Stimulated activated CD8-positive, alpha-beta memory T cell treated with anti-CD3 and anti-CD28 coated beads, Interleukin-7, amount 100 ng/mL, for 4 hours (primary cell): ENCODE data around the gene SCD5.

Experiments used
- DNase-seq, 2 donors: peaks; one replicate each; pipeline ENCODE4 v3.0.0-alpha.2; 2020; ENCODE audit warnings: low read depth in 2 of 2

The SCD5 gene

DNA sequence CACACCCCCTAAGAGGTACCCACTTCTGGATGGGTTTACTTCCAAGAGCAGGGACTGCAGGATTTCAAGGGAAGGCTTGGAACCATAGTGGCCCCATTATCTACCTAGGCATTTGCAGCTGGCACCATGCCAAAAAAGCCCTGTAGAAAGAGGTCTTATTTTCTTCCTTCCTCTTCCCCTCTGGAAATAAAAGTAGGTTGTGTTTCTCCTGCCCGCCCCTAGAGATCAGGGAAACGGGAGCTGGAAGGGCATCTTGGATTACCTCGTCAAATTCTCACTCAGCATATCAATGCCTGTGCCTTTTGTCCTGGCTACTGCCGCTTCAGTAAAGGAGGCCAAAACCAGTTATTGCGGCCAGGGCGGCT is 1.6 kb downstream of the SCD5 start:
- DNase-seq = no peak

DNA sequence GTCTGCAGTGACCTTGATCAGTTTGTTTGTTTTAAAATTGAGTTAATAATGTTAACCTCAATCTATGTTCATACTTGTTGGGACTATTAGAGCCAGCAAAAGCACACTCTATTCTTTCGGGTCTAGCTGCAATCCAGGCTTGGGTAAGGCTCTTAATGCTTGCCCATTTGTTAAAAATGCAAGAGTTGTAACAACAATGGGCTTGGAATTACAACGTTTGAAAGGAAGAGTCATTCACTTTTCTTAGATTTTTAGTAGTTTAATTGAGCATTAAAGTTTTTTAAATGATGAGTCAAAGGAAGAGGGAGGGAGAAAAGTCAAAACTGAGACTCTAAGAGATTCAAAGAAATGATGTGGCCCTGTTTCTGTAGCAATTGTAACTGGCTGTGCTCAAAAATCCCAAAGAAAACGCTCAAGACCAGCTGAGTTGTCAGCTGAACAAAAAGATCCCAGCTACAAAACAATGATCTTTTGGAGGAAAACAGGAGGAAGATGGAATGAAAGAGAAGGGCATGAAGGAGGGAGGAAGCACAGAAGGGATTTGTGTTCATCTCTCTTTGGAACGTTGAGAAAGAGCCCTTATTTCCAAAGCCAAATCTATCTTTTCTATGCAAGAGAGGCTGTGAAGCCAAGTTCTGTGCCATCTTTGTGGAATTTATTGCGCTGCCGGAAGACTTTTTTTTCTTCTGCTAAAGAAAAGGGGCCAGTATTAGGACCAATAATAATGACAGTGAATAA is 5.5 kb downstream of the SCD5 start:
- no peak for DNase-seq

DNA sequence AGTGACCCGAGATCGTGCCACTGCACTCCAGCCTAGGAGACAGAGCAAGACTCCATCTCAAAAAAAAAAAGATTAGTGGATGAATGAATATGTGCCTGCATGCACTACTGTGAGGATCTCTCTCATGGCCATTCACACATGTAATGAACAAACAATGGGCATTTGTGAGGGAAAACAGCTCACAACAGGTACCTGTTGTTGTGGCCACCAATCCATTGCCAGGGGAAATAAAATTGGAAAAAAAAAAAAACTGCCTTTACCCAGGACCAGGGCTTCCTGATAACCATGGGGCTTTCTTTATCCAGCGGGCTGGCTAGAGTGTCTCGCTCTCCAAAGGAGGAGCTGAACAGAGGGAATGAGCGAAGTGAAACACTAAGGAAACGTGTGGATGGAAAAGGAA is 7.4 kb downstream of the SCD5 start:
- DNase-seq = no peak

DNA sequence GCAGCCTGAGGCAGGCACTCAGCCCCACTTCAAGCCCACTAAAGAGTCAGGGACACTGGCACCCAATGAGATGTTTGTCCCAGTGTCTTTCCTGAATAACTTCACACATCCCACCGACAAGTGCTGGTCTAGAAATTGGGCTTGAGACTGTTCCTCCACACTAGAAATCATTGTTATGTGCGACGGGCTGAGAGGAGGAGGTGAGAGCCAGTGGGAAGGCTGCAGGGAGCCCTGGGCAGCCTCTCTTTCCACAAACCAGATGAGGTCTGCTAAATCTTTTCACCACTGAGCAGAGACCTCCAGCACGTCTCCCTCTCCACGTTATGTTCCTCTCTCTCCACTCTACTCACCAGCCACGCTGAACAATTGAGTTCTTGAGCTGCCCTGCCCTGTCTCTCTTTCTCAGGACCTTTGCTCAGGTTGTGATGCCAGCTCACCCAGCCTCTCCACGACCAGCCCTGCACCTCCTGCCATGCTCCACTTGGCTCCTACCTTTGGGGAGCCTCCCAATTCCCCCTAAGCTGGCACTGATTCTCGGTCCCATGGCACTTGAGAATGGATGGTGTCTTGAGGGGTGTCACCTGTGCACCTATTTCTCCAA is 8.4 kb downstream of the SCD5 start:
- DNase-seq = no peak

DNA sequence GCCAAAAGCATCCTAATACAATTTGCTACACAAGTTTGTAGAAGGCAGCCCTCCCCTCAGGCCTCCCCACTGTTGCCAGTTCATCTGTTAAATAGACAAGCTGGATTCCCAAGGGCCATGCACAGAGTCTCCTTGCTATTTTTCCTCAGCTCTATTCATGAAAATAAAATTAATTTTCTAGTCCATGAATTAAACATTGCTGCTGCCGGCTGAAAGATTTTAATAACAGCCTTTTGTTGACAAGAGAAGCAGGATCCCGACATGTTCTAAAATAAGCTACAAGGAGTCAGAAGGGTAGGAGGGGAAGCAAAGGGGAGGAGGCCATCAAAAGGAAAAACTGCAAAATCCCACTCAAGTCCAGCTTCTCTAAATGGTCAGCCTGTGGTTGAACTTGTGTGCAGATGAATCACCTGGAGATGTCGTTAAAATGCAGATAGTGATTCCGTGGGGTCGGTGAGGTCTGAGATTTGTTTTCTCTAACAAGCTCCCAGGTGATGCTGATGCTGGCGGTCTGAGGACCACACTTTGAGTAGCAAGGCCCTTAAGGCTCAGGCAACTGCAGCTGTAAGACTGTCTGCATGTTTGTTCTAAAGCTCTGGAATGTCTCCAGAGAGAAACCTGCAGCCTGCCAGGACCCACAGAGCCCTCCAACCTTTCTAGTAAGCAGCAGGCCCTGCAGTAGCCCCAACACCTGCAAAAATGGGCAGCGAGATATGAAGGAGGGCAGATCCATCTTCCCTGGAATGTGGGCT is 9.4 kb downstream of the SCD5 start:
- no peak for DNase-seq

DNA sequence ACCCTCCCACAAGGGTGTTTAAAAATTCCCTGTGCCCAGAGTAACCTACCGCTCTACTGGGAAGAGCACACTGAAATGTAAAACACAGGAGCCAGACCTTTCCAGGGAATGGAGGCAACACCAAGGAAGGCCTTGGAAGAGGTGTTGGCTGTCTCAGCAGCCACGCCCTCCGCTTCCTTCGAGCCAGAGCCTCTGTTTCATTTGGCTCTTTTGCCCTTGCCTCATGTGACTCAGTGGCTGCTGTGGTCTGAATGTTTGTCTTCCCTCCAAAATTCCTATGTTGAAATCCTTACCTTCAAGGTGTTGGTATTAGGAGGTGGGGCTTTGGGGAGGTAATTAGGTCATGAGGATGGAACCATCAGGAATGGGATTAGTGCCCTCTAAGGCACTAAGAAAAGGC is 11.3 kb downstream of the SCD5 start:
- no peak for DNase-seq

DNA sequence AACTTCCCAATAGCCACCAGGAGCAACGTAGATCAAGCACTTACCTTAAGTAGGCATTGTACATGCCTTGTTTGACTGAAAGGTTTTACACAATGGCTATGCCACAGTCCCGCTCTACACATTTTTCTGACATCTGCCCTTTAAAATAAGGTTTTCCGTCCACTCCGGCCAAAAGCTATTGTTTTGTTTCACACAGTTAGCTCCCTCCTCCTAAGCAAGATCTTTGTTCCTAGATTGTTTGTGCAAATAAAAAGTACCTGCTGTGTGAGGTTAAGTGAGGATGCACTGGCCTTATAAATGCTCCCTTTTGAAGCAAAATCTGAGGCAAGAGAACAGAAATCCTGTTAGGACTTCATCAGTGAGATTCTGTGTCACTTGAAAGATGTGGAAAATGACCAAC is 11.8 kb downstream of the SCD5 start:
- DNase-seq = no peak

DNA sequence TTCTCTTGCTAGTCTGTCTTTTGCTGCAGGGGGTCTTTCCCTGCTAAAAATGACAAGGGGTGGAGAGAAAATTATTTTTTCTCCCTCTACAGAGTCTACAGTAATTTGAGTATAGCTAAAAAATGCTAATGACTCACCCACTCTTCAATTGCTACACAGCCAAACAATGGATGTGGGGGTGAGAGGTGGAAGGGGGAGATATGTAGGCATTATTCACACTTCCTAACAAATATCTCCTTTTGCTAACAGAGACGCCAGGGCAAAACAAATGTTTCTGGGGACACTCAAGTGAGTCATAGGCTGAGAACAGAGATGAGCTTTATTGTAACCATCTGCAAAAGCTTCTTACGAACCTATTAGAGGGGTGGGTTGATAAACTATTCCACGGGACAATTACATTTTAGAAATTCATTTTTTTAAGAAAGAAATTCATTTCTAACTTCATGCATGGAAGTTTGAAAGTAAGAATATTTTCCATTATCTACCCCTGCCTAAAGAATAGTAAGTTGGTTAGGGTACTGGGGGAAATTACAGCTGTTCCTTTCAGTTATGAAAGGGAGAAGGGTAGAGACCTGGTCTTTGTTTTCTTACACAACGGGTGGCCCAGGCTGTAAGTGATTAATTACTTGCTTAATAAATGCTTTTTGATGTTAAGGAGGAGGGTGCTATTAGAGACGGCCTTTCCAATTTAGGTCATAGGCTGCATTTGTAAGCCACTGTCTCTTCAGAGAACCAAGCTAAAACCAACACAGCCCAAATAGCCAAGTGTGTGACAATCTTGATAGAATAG is 12.8 kb downstream of the SCD5 start:
- DNase-seq = no peak

DNA sequence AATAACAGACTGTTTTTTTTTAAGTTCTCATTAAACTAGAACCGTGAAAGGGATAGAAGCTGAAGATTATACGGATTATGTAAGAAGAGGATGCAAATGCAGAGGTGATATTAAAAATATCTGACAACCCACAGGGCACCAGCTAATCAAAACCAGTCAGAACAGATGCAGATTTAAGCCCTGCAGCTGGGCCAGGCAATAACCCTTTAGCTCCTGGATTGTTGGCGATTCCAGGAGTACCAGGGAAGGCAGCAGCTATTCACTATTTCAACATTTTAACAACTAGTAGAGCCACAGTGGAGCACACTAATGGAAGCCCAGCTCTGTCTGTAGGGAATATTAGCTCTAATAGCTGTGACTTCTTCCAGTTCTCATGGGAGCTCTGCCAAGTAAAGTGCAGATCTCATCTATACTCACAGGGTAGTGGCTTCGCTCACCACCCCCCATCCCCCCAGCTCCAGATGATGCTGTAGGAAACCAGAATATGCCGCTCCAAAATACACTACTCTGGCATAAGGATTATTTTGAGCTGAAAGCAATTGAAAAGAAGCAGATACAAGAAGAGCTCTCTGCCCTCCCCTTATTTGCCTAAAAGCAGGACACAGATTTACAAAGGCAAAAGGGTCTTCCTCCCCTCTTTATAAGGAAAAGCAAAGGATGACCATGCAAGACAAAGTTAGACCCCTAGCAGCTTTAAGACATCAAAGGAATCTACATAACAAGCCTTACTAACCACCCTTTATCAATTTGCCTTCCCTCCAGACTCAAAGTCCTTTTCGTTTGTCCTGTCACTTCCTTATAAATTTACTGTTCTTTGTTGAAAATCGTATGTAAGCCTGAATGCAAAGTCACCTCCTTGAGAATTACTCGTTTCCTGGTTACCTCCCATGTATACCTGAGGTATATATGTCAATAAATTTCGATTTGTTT is 13.7 kb downstream of the SCD5 start:
- DNase-seq = no peak

DNA sequence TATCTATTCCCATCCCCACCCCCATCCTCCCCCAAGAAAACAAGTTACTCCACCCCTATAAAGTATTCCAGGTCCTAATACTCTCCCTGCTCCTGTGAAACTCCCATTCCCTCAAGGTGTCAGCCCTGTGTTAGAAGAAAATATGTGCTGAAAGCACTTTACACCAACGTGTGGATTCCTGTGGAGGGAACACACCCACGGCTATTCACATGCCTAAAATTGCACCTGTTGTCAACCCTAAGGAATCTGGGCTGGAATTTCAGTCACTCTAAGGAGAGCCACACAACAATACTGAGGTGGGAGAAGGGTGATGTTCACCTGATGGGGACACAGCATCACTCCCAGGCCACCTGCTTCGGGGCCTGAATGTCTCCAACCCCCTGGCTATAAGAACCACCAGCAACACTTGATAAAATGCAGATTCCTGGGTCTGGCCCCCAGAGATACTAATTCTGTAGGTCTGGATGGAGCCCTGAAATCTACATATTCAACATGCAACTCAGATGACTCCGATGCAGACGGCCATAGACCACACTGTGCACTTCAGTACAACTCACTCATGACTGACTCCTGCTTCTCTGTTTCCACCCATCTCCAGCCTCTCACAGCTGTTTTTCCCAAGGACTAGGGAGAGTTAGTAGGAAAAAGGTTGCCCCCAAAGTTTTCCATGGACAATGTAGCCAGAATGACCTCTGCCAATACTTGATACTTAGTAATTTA is 15.8 kb downstream of the SCD5 start:
- no peak for DNase-seq

DNA sequence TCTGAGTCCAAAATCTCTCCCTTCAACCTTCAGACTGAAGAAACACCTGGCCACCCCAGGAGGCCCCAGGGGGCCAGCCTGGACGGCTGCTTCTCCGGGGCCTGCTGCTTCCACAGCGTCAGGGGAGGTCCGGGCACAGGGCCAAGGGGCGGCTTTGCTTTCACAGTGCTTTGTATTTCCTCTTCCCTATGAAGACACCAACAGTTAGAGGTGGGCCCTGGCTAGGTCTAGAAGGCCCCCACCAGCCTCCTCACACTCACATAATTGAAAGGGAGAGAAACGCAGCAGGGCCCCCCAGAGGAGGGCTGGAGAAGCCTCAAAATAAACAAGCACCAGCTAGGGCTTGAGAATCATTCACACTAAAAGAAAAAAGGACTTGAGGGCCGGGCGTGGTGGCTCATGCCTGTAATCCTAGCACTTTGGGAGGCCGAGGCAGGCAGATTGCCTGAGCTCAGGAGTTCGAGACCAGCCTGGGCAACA is 17.8 kb downstream of the SCD5 start:
- no peak for DNase-seq

DNA sequence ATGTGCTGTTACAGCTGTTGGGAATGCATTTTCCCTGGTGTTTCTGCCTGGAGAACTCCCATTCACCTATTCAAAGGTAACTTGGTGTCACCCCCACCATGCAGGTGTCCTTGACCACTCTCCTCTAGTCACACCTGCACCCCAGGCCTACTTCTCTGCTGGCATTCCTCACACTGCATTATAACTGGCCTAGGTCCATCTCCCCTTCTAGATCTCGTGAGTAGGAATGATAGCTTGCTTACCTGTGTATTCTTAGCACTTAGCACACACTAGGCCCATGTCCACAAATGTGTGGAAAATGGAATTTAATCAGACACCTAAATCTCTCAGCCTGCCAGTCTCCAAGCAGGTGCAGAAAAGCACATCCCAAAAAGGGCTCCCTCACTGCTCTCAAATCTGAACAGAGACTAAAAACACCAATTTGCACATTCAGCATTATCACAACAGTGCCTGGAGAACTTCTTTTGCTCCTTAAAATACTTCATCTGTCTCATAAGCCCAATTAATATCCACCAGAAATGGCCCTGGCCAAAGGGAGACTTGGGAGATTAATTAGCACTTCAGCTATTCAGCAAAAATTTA is 18.3 kb downstream of the SCD5 start:
- DNase-seq = no peak

DNA sequence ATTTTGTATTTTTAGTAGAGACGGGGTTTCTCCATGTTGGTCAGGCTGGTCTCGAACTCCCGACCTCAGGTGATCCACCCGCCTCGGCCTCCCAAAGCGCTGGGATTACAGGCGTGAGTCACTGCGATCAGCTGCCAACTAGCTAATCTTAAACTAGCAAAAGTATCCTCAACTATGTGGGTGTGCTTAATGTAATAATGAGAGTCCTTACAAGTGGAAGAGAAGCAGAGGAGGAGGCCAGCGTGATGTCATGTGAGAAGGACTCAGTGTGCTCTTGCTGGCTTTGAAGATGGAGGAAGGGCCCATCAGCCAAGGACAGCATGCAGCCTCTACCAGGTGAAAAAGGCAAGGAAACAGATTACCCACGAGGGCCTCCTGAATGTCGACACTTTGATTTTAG is 19.6 kb downstream of the SCD5 start:
- DNase-seq = no peak

DNA sequence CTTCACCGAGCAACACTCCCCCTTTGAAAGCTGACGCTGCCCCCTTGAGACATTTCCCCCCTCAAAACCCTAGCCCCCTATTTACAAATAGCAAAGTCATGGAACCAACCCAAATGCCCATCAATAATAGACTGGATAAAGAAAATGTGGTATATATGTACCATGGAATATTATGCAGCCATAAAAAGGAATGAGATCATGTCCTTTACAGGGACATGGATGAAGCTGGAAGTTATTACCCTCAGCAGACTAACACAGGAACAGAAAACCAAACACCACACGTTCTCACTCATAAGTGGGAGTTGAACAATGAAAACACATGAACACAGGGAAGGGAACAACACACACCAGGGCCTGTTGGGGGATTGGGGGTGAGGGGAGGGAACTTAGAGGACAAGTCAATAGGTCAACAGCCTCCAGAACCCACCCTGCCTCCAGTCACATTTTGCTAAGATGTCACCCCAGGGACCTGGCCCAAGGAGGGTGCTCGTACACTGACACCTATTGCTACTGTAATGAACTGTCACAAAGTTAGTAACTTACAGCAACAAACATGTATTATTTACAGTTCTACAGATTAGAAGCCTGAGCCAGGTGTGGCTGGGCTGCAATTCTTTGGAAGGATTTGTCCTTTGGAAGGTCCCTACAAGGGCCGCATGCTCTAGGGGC is 20.6 kb downstream of the SCD5 start:
- no peak for DNase-seq

DNA sequence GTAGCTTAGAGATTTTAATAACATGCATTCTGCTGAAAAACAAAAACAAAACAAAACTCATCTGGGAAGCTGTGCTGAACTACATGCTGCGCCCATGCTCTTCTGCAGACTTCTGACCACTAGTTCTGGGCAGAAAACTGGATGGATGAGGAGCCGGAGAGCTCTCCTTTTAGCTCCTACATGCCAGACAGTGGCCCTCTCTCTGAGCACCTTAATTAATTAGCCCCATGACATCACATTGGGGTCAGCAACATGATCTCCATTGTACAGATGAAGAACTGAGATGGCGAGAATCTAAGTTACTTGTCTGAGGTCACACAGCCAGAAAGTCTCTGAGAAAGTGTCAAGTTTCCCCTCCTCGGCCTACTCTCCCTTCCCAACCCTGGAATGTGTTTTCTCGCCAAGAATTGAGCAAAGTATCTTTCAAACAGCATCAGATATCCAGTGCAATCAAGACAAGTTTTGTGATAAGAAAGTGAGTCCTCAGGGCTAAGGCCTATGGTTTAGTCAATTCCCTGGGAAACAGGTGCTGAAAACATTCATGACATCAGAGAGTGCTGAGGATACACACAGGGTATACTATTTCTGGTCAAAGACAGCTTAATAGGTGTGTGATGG is 21.6 kb downstream of the SCD5 start:
- no peak for DNase-seq

DNA sequence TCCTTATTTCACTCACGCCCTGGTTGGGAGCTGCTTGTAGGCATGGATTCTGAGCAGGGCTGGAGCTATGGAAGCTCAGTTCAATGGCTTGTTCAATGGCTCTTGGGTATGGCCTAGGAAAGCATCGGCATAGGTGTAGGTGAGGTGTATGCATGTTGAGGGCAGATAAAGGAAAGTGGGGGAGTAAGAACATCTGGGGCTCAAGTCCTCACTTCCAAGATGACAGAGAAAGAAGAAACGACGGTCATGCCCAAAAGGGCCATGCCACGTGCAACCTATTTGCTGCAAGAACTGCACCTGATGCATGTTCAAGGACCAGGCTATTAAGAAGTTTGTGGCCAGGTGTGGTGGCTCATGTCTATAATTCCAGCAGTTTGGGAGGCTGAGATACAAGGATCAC is 23.4 kb downstream of the SCD5 start:
- DNase-seq = no peak

DNA sequence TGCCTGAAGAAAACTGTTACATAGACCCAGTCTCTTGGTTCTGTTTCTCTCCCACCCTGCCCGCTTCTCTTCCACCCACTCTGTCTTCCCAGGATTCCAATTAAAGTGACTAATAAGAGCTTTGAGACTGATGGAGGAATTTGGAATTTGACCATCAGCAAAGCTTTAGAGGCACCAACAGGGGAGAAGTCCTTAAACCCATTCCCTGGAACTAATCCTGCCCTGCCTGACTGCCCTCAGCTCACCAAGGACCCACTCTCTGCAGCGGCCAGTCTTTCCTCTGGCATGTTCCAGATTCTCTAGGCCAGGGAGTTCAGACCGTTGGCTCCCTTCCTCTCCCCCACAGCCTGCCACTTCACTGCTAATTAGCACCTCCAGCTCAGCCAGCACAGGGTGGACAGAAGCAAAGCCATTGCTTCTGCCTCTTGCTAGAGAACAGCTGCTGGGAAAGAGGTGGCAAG is 23.9 kb downstream of the SCD5 start:
- no peak for DNase-seq

DNA sequence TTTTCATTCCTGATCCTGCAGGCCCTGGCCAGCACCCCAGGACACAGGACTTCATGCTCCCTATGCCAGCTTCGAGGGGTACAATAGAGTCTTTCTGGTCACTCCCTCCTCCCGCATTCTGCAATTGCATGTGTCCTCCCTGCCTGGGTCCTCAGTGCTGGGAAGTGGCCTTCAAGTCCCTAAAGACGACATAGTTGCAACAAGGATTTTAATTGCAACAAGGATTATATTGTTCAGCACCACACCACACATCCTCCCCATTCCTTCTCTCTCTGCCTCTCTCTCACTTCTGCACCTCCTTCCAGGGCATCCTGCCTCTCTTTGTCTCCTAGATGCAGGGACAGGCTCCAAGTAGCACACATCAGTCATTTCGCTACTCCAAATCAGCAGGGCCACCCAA is 25.5 kb downstream of the SCD5 start:
- no peak for DNase-seq

DNA sequence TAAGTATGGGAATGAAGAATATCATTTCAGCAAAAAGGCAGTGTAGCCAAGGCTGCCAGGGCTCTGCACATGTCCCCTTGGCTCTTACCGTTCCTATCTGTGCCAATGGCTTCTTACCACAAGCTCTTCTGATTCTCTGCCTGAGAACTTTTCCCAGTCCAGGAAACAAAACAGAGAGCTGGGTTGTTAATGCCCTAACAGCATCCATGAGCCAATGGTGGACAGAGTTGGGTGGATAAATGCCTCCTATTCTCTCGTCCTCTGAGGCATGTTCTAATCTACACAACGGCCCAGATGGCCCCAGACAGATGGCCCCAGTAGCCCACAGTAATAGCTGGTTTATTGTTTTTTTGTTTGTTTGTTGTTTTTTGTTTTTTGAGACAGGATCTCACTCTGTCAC is 28.0 kb downstream of the SCD5 start:
- no peak for DNase-seq
